HepG2 (cell line): ENCODE data around the gene IGFLR1. TPM values are rescaled to one million over a fixed set of nuclear protein-coding genes. Genes with fewer than 3 reads are reported as not detected.
A peak's percentile ranks its signal among the peaks of the same experiment; 100 is the strongest.
"Not testable (repeated sequence)": the region's sequence is repeated elsewhere in the genome, so short reads cannot be mapped to it uniquely, and the experiment has no call there.

Source experiments
- ATAC-seq: fragments of 200-7000 bp; cut with Tn5 transposase; 3 replicates; pipeline ENCODE4 v1.9.1; 2020; ENCODE audit warnings: mild to moderate bottlenecking, moderate library complexity
- BruUV-seq: library from RNA; stranded (reverse); fragments of 400-500 nt; replicated peaks from 2 replicates; lab custom pipeline; 2021; lab: Mats Ljungman, UMichigan
- CTCF ChIA-PET: fragments of 300-600 bp; formaldehyde crosslinking; extraction: SDS; loops from one replicate; lab custom pipeline; 2021; ENCODE audit warnings: low total read pairs, inconsistent platforms, low intra/inter-chr PET ratio; lab: Yijun Ruan, JAX
- POLR2A ChIA-PET: fragments of 350-600 bp; sonication (Branson Sonifier 250); formaldehyde crosslinking; loops from one replicate; lab custom pipeline; 2020; ENCODE audit warnings: antibody characterized with exemption, inconsistent platforms; lab: Yijun Ruan, JAX
- DNase-seq: peaks from one replicate; pipeline ENCODE4 v3.0.0-alpha.2; 2015; ENCODE audit warnings: low spot score
- FAIRE-seq: peaks from 3 replicates; lab custom pipeline; 2011; peaks lifted over from hg19 to GRCh38; lab: Jason Lieb, UNC
- H2AFZ ChIP-seq: one replicate; pipeline ENCODE4 v1.6.1; 2011; ENCODE audit warnings: low read length, inconsistent platforms
- H3K27ac ChIP-seq: fragments of 300-600 bp; 3 replicates; pipeline ENCODE4 v1.8.0; 2011; ENCODE audit warnings: mixed run types, mild to moderate bottlenecking, mixed read lengths, low read length, inconsistent platforms; ENCODE audit not compliant: insufficient read depth; ENCODE audit errors: extremely low read length
- H3K27me3 ChIP-seq, 2 experiments: fragments of 200-600 bp in 1 of 2; 2 replicates in 1 of 2; 3 replicates in 1 of 2; pipeline versions ENCODE4 v1.6.0 to v1.8.0; 2011; ENCODE audit warnings: low read length in 2 of 2, mild to moderate bottlenecking in 2 of 2, moderate library complexity in 2 of 2, inconsistent platforms in 1 of 2; ENCODE audit not compliant: insufficient read depth in 2 of 2, control insufficient read depth in 1 of 2
- H3K36me3 ChIP-seq, 2 experiments: fragments of 200-600 bp in 1 of 2; replicated peaks in 1 of 2; 2 replicates in 1 of 2; 3 replicates in 1 of 2; pipeline versions ENCODE4 v1.5.1 to v1.8.0; 2011; ENCODE audit warnings: low read length in 2 of 2, inconsistent platforms in 1 of 2; ENCODE audit not compliant: insufficient read depth in 2 of 2, control insufficient read depth in 1 of 2
- H3K4me1 ChIP-seq: 2 replicates; pipeline ENCODE4 v1.5.1; 2012; ENCODE audit warnings: low read length, inconsistent platforms; ENCODE audit not compliant: insufficient read depth
- H3K4me2 ChIP-seq: 2 replicates; pipeline ENCODE4 v1.6.0; 2011; ENCODE audit warnings: low read depth, low read length, inconsistent platforms
- H3K4me3 ChIP-seq, 3 experiments: fragments of 200-600 bp in 1 of 3; sonication (generic), shearing (Covaris generic) in 1 of 3; replicated peaks in 1 of 3; 2 replicates each; pipeline ENCODE4 v1.5.1; 2011 to 2016; ENCODE audit warnings: low read length in 3 of 3, inconsistent platforms in 2 of 3, low read depth in 2 of 3, mild to moderate bottlenecking in 2 of 3, control low read depth in 1 of 3, mixed read lengths in 1 of 3; ENCODE audit not compliant: insufficient read depth in 1 of 3
- H3K79me2 ChIP-seq: one replicate; pipeline ENCODE4 v1.6.1; 2011; ENCODE audit warnings: low read length, inconsistent platforms; ENCODE audit not compliant: insufficient read depth
- H3K9ac ChIP-seq: 2 replicates; pipeline ENCODE4 v1.6.0; 2011; ENCODE audit warnings: mild to moderate bottlenecking, low read depth, low read length, inconsistent platforms; ENCODE audit not compliant: insufficient read depth
- H3K9me3 ChIP-seq: 2 replicates; pipeline ENCODE4 v1.5.1; 2012; ENCODE audit warnings: mild to moderate bottlenecking, low read length
- H4K20me1 ChIP-seq: 2 replicates; pipeline ENCODE4 v1.6.0; 2011; ENCODE audit warnings: inconsistent platforms, mild to moderate bottlenecking, low read length, moderate library complexity; ENCODE audit not compliant: insufficient read depth
- ARID3A ChIP-seq: IDR thresholded peaks from 2 replicates; pipeline ENCODE4 v1.6.1; 2012; ENCODE audit warnings: low read depth, low read length, improper control_type of control experiment
- GTF3A ChIP-seq: sonication (generic); formaldehyde crosslinking; conservative IDR thresholded peaks from 2 replicates; pipeline ENCODE4 v1.4.0; 2020; ENCODE audit warnings: mild to moderate bottlenecking, missing genetic modification reagents
- RXRB ChIP-seq: IDR thresholded peaks from 2 replicates; pipeline ENCODE4 v1.6.1; 2016; ENCODE audit warnings: borderline replicate concordance, missing genetic modification reagents, missing compliant biosample characterization
- TCF12 ChIP-seq, 2 experiments: fragments of 450-650 bp in 1 of 2; sonication (generic) in 1 of 2; formaldehyde crosslinking in 1 of 2; IDR thresholded peaks; 2 replicates each; pipeline versions ENCODE4 v1.6.1 to v1.8.0; 2017 to 2022; ENCODE audit warnings: antibody characterized with exemption in 1 of 2, mild to moderate bottlenecking in 1 of 2, missing genetic modification reagents in 1 of 2, moderate library complexity in 1 of 2
- TCF7 ChIP-seq: sonication (generic); IDR thresholded peaks from 2 replicates; pipeline ENCODE4 v1.6.1; 2016; ENCODE audit warnings: antibody characterized with exemption, low read depth
- TFE3 ChIP-seq: IDR thresholded peaks from 2 replicates; pipeline ENCODE4 v1.6.1; 2016
- ZNF280D ChIP-seq: sonication (generic); formaldehyde crosslinking; IDR thresholded peaks from 2 replicates; pipeline ENCODE4 v1.5.1; 2020; ENCODE audit warnings: mild to moderate bottlenecking, missing genetic modification reagents
- WGBS: methylation state at CpG from one replicate; pipeline ENCODE4 v1.1.6; 2017; ENCODE audit warnings: low lambda C conversion rate; 5-methylcytosine and 5-hydroxymethylcytosine counted together
- in situ Hi-C: cut with HindIII; loops from 2 replicates; pipeline ENCODE4 v1.10.0; 2017; ENCODE audit warnings: low pct_unique_long_range_greater_than_20kb; ENCODE audit not compliant: extremely low pct_ligation_motif_present
- intact Hi-C: fragments of 100-400 bp; cut with micrococcal nuclease; formaldehyde crosslinking; loops from one replicate; pipeline ENCODE4 v1.10.0; 2022; ENCODE audit not compliant: unreplicated experiment
- polyA plus RNA-seq, 8 experiments: library from polyadenylated mRNA; depleted of rRNA in 3 of 8; stranded (reverse) in 7 of 8; unstranded in 1 of 8; fragments of >200 nt; fragmentation: Illumina TruSeq in 4 of 8; extraction: Trizol in 4 of 8; gene quantifications; 2 replicates each; pipeline versions ENCODE4 v1.2.1 to v1.2.3, GENCODE V29; 2011 to 2016; ENCODE audit warnings: low read depth in 4 of 8, missing spikeins in 1 of 8, mixed read lengths in 1 of 8; ENCODE audit not compliant: insufficient read depth in 1 of 8
- total RNA-seq, 5 experiments: library from RNA; depleted of rRNA; stranded (reverse); fragments of >200 nt; fragmentation: Illumina TruSeq; extraction: Trizol; gene quantifications; 2 replicates each; pipeline ENCODE4 v1.2.3, GENCODE V29; 2016; ENCODE audit warnings: low read depth in 1 of 5

Gene IGFLR1
- total and polyA plus RNA-seq, 2 of the 13 experiments (the other 11 are each of a cell fraction or from before 2014, with no cell fraction given): 5.4 to 8.9 TPM

- no peak for TF ChIP-seq GTF3A
These were observed 50.2 kb downstream of the IGFLR1 start (continued) for GRCh38 chr19:35692010-35692409.

GRCh38 chr19:35691106-35691505 lies 51.1 kb downstream of the IGFLR1 start:
- ChIA-PET CTCF (interaction anchor here (6.1 kb wide), 1 partner anchor 26 kb away, joined by 201 read pairs; the partner anchor contains the start of gene KMT2B), POLR2A (interaction anchor here (1.9 to 2.1 kb wide), 2 partner anchors 11 to 43 kb away, joined by 7 to 9 read pairs; partner anchors contain the start of gene COX6B1)
- H4K20me1 ChIP-seq, H3K36me3 ChIP-seq, H3K79me2 ChIP-seq, H3K4me2 ChIP-seq, ATAC-seq, H3K9ac ChIP-seq, H3K27me3 ChIP-seq, FAIRE-seq, H2AFZ ChIP-seq, DNase-seq, H3K4me3 ChIP-seq, H3K9me3 ChIP-seq, H3K27ac ChIP-seq, BruUV-seq: not testable (repeated sequence)
- 86% methylated on average over 3 of the region's 37 CpGs for WGBS
- H3K4me1 ChIP-seq: peaks cover 13% of the 10 kb centered on the region
- intact Hi-C loops: loop anchor here (10.0 kb wide), 2 partner anchors 54 to 124 kb away; partner anchors contain the start of genes IGFLR1, LIN37, PRODH2 and PSENEN
- in situ Hi-C loops: loop anchor here (10.0 kb wide), 1 partner anchor 124 kb away; the partner anchor contains the start of gene PRODH2

- no TSS peak for BruUV-seq
- peaks cover 10% of the 10 kb centered on the region for H3K4me1 ChIP-seq
- intact Hi-C loops (loop anchor here (10.0 kb wide), 2 partner anchors 55 to 125 kb away; partner anchors contain the start of genes IGFLR1, LIN37, PRODH2 and PSENEN), in situ Hi-C loops (loop anchor here (10.0 kb wide), 1 partner anchor 125 kb away; the partner anchor contains the start of gene PRODH2)
- no peaks in the 10 kb centered on the region for H3K79me2 ChIP-seq
- H2AFZ ChIP-seq: no peak overlapping the region
- H3K4me2 ChIP-seq: peak overlapping the region; percentile 53; the same call in 1 of the 2 replicates
- H3K27ac ChIP-seq: no peak overlapping the region
- no peak overlapping the region for H3K4me3 ChIP-seq
- DNase-seq (no peak), ATAC-seq (no peak), FAIRE-seq (no peak)
- 16% methylated on average over 4 of the region's 4 CpGs for WGBS
- no peaks in the 10 kb centered on the region for H4K20me1 ChIP-seq
- POLR2A ChIA-PET: interaction anchor here (1.9 to 2.1 kb wide), 2 partner anchors 13 to 42 kb away, joined by 7 to 9 read pairs; partner anchors contain the start of gene COX6B1
- no peaks in the 10 kb centered on the region for H3K9me3 ChIP-seq
- no peak overlapping the region for H3K9ac ChIP-seq
- CTCF ChIA-PET: no interaction called here
- no peaks in the 10 kb centered on the region for H3K36me3 ChIP-seq
- no peaks in the 10 kb centered on the region for H3K27me3 ChIP-seq
- no peak for TF ChIP-seq TCF12 (IDR thresholded peaks at IDR 0.05)
- TF ChIP-seq TCF12 (CRISPR knock-in tag; IDR thresholded peaks at IDR 0.05): no peak
- no peak for TF ChIP-seq TFE3 (CRISPR knock-in tag)
- no peak for TF ChIP-seq RXRB
- TF ChIP-seq ARID3A: no peak
- no peak for TF ChIP-seq ZNF280D (CRISPR knock-in tag)
- no peak for TF ChIP-seq TCF7
These were observed 52.4 kb downstream of the IGFLR1 start for GRCh38 chr19:35689836-35690235.
